Thymus (tissue), 11 donors: Measurements from ENCODE around the gene UST. TPM values are rescaled to one million over a fixed set of nuclear protein-coding genes. Genes with fewer than 3 reads are reported as not detected.
"Not testable (repeated sequence)": the region's sequence is repeated elsewhere in the genome, so short reads cannot be mapped to it uniquely, and the experiment has no call there.

ENCODE experiments used
- DNase-seq, 9 donors: peaks; one replicate each; pipeline ENCODE4 v3.0.0-alpha.2; 2013; ENCODE audit warnings: low spot score in 9 of 9, low read depth in 6 of 9, missing footprints in 1 of 9
- H3K27ac ChIP-seq, 2 donors: one replicate each; pipeline ENCODE4 v1.5.1; 2013; ENCODE audit warnings: control low read depth in 1 of 2, low read depth in 1 of 2, low read length in 1 of 2, mild to moderate bottlenecking in 1 of 2, moderate library complexity in 1 of 2
- H3K27me3 ChIP-seq, 2 donors: one replicate each; pipeline ENCODE4 v1.5.1; 2013; ENCODE audit warnings: low read length in 1 of 2; ENCODE audit not compliant: control insufficient read depth in 2 of 2, insufficient read depth in 1 of 2
- H3K36me3 ChIP-seq, 2 donors: one replicate each; pipeline ENCODE4 v1.5.1; 2013; ENCODE audit warnings: low read length in 1 of 2, mild to moderate bottlenecking in 1 of 2, moderate library complexity in 1 of 2; ENCODE audit not compliant: control insufficient read depth in 2 of 2, insufficient read depth in 2 of 2
- H3K4me1 ChIP-seq, 2 donors: one replicate each; pipeline ENCODE4 v1.5.1; 2013; ENCODE audit warnings: low read length in 2 of 2; ENCODE audit not compliant: control insufficient read depth in 2 of 2, insufficient read depth in 2 of 2
- H3K4me3 ChIP-seq, 2 donors: one replicate each; pipeline ENCODE4 v1.5.1; 2013; ENCODE audit warnings: low read length in 2 of 2, control low read depth in 1 of 2, mild to moderate bottlenecking in 1 of 2
- H3K9me3 ChIP-seq, 2 donors: one replicate each; pipeline ENCODE4 v1.5.1; 2013; ENCODE audit warnings: low read length in 1 of 2, mild to moderate bottlenecking in 1 of 2; ENCODE audit not compliant: control insufficient read depth in 2 of 2, insufficient read depth in 1 of 2
- WGBS: extraction: QIAGEN DNeasy Blood & Tissue Kit; methylation state at CpG from one replicate; pipeline ENCODE4 v1.1.7; 2013; 5-methylcytosine and 5-hydroxymethylcytosine counted together
- polyA plus RNA-seq: library from polyadenylated mRNA; stranded (reverse); fragments of 200-250 nt; gene quantifications from one replicate; pipeline ENCODE4 v1.2.3, GENCODE V29; 2013
- total RNA-seq: library from RNA; stranded (reverse); fragments of 120-200 nt; gene quantifications from one replicate; pipeline ENCODE4 v1.2.4, GENCODE V29; 2013
- donor health status: healthy.

The UST gene
- total and polyA plus RNA-seq, 2 donors = 6.3 to 8.0 TPM

DNA sequence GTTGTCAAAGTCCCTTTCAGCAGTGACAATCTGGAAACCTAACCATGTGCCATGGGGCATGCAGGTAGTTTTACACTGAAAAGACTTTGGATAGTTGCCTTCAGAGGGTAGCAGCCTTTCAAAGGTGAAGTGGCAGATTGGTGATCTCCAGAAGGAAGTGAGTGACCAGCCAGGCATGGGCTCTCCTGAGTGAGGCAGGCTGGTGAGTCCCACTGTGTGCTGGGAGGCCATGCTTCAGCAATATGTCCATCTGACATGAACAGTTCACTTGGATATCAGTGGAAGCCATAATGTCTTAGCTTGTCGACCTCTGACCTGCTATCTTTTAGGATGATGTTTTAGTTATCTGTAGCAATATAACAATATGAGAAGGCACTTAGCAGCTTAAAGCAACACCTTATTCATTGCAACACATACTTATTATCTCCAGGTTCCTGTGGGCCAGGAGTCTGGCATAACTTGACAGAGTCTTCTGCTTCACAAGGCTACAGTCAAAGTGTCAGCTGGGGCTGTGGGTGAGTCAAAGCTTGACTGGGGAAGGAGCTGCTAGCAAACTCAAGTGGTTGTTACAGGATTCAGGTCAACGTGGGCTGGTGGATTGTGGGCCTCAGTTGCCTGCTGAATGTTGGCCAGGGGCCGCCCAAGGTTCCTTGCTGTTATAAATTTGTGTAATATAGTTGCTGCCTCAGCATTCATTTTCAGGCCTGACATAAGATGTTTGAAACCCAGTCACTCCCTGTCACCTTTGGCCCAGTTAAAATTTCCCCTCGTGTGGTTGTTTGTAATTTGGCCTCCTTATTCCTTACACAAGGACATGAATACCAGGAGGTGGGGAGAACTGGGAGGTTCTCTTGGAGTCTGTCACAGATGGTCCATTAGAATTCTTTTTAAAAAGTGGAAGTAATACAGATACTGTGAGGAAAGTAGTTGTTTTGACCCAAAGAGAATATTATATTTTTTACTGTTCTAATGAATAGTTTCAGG, 100.2 kb downstream of the UST start:
- Histone ChIP-seq H3K27me3 (no peaks in the 10 kb centered on the region), H3K36me3 (no peaks in the 10 kb centered on the region), H3K4me3 (no peak overlapping the region), H3K9me3 (no peaks in the 10 kb centered on the region), H3K27ac (no peak overlapping the region), H3K4me1 (peaks cover 0 to 2% of the 10 kb centered on the region in 2 donors)
- DNase-seq = no peak
- WGBS = 89% methylated on average over 4 of the region's 4 CpGs

DNA sequence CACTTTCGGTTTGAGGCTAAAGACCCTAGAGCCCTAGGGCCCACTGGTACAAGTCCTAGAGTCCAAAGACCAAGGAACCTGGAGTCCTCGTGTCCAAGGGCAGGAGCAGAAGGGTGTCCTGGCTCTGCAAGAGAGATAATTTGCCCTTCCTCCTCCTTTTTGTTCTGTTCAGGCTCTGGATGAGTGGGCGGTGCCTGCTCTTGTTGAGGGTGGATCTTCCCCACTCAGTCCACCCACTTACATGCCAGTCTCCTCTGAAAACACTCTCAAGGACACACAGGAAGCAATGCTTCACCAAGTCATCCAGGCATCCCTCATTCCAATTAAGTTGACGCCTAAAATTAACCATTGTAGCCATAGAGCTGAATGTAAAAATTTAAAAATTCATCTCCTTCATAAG, 102.1 kb downstream of the UST start:
- Histone ChIP-seq H3K27me3 (no peaks in the 10 kb centered on the region), H3K9me3 (no peaks in the 10 kb centered on the region), H3K27ac (no peak overlapping the region), H3K36me3 (no peaks in the 10 kb centered on the region), H3K4me1 (peaks cover 0 to 2% of the 10 kb centered on the region in 2 donors), H3K4me3 (no peak overlapping the region)
- no peak for DNase-seq
- WGBS = 99% methylated on average over 4 of the region's 4 CpGs

DNA sequence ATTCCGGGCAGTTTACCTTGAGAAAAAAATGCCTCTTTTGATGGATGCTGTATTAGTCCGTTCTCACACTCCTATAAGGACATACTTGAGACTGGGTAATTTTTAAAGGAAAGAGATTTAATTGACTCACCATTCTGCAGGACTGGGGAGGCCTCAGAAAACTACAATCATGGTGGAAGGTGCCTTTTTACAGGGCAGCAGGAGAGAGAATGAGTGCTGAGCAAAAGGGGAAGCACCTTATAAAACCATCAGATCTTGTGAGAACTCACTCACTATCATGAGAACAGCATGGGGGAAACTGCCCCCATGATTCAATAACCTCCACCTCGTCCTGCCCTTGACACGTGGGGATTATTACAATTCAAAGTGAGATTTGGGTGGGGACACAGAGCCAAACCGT, 102.6 kb downstream of the UST start:
- H3K4me1 ChIP-seq, DNase-seq, H3K27ac ChIP-seq, H3K9me3 ChIP-seq, H3K27me3 ChIP-seq, H3K36me3 ChIP-seq, H3K4me3 ChIP-seq: not testable (repeated sequence)
- WGBS = 77% methylated on average over 5 of the region's 5 CpGs

DNA sequence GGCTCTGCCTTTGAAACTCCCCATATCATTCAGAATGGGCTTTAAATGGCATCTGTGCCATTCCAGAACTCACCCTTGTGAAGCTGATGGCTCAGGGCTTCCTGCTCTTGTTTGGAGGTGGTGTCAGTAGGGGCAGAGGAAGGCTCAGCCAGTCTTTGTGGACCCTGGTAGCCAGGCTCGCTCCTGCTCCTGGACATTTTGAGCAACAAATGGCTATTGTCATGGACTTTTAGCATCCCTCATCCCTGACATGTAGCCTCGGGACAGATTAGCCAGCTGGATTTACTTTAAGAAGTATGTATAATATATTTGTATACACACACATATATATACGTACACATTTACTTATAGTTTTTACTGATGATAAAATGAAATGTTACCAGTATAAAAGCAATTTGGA, 104.1 kb downstream of the UST start:
- H3K4me1 ChIP-seq = peaks cover 0 to 2% of the 10 kb centered on the region in 2 donors
- no peaks in the 10 kb centered on the region for H3K9me3 ChIP-seq
- DNase-seq = no peak
- 97% methylated on average over 3 of the region's 3 CpGs for WGBS
- no peaks in the 10 kb centered on the region for H3K27me3 ChIP-seq
- no peaks in the 10 kb centered on the region for H3K36me3 ChIP-seq
- no peak overlapping the region for H3K4me3 ChIP-seq
- H3K27ac ChIP-seq = no peak overlapping the region

DNA sequence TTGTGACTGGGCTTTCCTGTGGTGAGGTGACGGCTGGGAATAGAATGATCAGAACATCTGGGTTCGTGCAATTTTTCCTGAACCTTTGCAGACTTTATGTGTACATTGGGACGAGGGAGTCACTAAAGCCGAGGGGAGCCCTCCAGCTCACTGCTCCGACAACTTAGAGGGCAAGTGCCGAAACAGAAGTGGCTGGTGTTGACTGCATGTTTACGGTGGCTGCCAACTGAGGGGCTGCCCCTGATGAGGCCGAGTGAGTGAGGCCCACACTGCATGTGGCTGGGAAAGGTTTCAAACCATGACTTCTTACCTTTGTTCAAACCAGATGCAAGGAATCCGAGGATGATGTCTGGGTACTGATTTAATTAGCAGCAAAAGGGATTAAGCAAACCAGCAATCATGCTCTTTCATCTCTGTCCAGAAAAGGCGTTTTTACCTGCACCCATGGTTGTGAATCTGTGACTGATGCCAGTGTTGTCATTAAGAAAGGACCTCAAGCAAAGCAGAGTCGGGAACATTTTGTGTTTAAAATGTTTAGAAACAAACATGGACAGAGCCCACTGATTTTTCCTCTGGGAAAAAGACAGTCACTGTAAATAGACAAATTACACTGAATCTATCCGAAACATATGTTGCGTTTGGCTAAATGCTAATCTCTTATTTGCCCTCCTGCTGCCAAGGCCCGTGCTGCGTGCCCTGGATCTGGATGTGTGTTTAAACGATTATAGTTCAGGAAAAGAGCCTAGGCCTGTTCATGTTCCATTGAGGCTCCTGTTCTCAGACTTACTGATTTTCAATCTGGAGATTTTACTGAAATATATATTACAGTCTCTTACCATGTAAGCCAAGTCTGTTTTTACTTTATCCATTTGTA, 105.1 kb downstream of the UST start:
- H3K36me3 ChIP-seq = no peaks in the 10 kb centered on the region
- H3K27me3 ChIP-seq = no peaks in the 10 kb centered on the region
- H3K27ac ChIP-seq = no peak overlapping the region
- no peaks in the 10 kb centered on the region for H3K9me3 ChIP-seq
- no peak overlapping the region for H3K4me3 ChIP-seq
- 95% methylated on average over 16 of the region's 16 CpGs for WGBS
- no peak for DNase-seq
- peaks cover 0 to 2% of the 10 kb centered on the region in 2 donors for H3K4me1 ChIP-seq

DNA sequence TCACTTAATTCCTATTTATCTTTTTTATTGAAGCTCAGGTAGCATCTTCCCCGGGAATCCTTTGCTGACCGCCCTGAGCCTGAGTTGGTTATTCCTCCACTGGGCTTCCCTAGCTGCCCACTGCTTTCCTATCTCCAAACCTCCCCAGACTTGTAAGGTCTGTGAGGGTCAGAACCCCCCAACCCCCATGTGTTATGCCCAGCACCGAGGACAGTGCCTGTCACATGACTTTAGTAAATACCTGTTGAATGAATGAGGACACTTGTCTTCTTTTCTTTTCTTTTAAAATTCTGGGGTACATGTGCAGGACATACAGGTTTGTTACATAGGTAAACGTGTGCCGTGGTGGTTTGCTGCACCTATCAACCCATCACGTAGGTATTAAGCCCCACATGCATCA, 105.9 kb downstream of the UST start:
- H3K36me3 ChIP-seq = no peaks in the 10 kb centered on the region
- 98% methylated on average over 6 of the region's 6 CpGs for WGBS
- no peak overlapping the region for H3K4me3 ChIP-seq
- no peaks in the 10 kb centered on the region for H3K9me3 ChIP-seq
- H3K27ac ChIP-seq = no peak overlapping the region
- DNase-seq = no peak
- H3K27me3 ChIP-seq = no peaks in the 10 kb centered on the region
- peaks cover 0 to 2% of the 10 kb centered on the region in 2 donors for H3K4me1 ChIP-seq

DNA sequence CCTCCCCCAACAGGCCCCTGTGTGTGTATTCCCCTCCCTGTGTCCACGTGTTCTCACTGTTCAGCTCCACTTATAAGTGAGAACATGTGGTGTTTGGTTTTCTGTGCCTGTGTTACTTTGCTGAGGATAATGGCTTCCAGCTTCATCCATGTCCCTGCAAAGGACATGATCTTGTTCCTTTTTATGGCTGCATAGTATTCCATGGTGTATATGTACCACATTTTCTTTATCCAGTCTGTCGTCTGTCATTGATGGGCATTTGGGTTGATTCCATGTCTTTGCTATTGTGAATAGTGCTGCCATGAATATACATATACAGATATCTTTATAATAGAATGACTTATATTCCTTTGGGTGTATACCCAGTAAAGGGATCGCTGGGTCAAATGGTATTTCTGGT, 106.3 kb downstream of the UST start:
- H3K27me3 ChIP-seq, H3K9me3 ChIP-seq, H3K4me1 ChIP-seq, H3K36me3 ChIP-seq, H3K4me3 ChIP-seq, H3K27ac ChIP-seq, DNase-seq: not testable (repeated sequence)
- 97% methylated on average over 3 of the region's 3 CpGs for WGBS

DNA sequence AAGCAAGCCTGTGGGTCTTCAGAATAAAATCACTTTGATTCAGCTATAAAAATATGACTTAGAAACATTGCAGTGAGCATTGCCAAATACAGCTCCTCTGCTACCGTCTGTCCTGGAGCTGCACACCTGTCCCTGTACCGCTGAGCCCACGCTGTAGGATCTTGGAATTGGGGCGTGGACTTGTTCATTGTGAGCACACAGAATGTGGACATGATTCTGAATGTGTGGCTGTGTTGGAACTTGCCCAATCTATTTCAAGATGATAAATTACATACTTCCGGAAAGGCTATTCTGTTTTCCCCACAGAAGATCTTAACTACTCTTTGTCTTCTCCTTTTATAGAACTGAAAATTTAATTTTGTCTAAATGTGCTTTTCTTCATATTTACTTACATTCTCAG, 107.3 kb downstream of the UST start:
- Histone ChIP-seq H3K9me3 (no peaks in the 10 kb centered on the region), H3K4me1 (peaks cover 0 to 2% of the 10 kb centered on the region in 2 donors), H3K27ac (peak overlapping the region in 1 of 2 donors; percentile 14), H3K36me3 (no peaks in the 10 kb centered on the region), H3K4me3 (no peak overlapping the region), H3K27me3 (no peaks in the 10 kb centered on the region)
- peak in 1 of 9 donors; percentile 22 for DNase-seq
- 26% methylated on average over 5 of the region's 5 CpGs for WGBS

DNA sequence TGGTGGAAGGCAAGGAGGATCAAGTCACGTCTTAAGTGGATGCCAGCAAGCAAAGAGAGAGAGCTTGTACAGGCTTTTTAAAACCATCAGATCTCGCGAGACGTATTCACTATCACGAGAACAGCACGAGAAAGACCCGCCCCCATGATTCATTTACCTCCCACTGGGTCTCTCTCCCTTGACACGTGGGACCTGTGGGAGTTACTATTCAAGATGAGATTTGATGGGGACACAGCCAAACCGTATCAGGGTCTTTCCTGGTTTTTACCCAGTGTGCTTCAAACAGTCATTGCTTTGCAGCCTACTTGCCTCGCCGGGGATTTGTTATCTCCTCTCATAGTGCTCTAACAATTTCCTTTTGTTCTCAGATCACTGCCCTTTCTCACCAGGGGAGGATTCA, 108.2 kb downstream of the UST start:
- Histone ChIP-seq H3K36me3 (no peaks in the 10 kb centered on the region), H3K27me3 (no peaks in the 10 kb centered on the region), H3K4me3 (no peak overlapping the region), H3K4me1 (peaks cover 0 to 2% of the 10 kb centered on the region in 2 donors), H3K9me3 (no peaks in the 10 kb centered on the region), H3K27ac (no peak overlapping the region)
- DNase-seq = no peak
- 89% methylated on average over 11 of the region's 11 CpGs for WGBS
